ENCODE data around the gene ZPBP.
"Not testable (repeated sequence)": the region's sequence is repeated elsewhere in the genome, so short reads cannot be mapped to it uniquely, and the experiment has no call there.

ZPBP gene

DNA sequence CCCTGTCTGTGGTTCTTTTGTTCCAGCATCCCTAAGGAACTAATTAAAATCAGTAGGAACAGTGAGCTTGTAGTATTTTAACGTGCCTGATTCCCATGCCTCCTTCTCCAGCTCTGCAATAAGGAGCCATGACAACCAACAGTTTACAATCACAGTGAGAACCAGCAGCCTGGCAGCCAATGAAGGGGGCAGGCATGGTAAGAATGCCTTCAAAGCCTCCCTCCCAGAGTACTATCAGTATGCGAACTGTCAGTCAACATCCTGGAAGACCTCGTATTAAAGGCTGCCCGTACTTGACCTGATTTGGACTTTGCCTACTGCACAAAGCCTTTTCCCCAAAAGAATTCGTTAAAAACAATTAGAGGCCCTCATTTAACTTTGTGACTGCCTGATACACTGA lies 7.7 kb downstream of the ZPBP start:
- TF ChIP-seq POLR2A (IDR thresholded peaks at IDR 0.05; ENCODE audit: low read length) (no peak), GATA1 (IDR thresholded peaks at IDR 0.05; ENCODE audit: low read depth, low read length) (no peak)
- no peak for DNase-seq

DNA sequence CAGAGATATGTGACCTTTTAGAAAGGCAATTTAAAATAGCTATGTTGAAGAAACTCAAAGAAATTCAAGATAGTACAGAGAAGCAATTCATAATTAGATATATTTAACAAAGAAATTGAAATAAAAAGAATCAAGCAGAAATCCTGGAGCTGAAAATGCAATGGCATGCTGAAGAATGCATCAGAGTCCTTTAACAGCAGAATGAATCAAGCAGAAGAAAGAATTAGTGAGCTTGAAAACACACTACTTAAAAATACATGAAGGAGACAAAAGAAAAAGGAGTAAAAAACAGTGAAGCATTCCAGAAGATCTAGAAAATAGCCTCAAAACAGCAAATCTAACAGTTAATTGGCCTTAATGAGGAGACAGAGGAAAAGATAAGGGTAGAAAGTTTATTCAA lies 20.0 kb downstream of the ZPBP start:
- TF ChIP-seq POLR2A (IDR thresholded peaks at IDR 0.05; ENCODE audit: low read length) (no peak), GATA1 (IDR thresholded peaks at IDR 0.05; ENCODE audit: low read depth, low read length) (no peak)
- no peak for DNase-seq

DNA sequence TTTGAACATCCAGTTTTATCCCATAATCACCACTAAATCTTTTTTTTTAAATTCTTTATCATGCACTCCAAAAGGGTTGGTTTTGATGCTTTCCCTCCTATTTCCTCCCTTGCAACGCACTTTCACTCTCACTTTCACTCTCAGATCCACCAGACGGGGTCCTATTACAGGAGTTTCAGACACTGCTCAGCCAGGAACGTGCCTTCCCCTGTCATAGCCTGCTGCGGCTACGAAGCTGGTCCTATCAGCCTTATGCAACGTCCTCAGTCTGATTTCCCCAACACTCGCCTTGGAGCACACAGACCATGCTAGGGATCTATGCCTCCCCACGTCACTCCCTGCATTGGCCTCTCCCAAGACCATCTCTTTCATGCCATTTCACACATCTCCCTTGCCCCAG lies 23.4 kb downstream of the ZPBP start:
- TF ChIP-seq POLR2A (IDR thresholded peaks at IDR 0.05; ENCODE audit: low read length) (no peak), GATA1 (IDR thresholded peaks at IDR 0.05; ENCODE audit: low read depth, low read length) (no peak)
- DNase-seq: no peak

DNA sequence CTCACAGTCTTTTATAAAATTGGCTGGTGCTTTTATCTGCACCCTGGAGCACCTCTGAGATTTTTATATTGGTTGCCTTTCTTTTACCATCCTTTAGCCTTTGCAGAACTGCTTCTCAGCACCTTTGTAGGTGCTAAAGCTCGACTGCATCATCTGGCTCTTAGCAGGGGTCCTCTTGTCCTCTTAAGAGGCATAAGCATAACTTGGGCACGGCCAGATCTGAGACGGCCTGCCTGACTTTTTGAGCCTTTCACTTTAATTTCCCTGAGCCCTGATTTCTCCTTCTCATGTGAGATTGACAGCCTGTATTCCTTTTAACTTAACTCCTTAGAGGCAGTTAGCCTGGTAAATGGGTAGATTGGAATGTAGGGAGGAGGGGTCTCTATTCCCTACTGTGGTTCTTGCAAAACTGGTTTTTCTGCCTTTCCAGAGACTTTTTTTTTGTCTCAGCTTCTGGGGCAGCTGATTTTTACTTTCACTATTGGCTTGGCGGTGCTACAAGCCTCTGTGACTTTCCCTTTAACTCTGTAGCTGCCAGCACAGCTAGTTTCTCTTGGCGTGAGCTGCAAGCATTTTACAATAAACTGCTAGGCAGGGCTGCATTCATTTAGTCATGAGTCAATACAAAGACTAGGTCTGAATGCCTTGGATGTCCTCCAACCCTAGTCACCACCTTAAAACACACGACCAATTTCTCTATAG lies 24.0 kb downstream of the ZPBP start:
- TF ChIP-seq POLR2A (IDR thresholded peaks at IDR 0.05; ENCODE audit: low read length) (no peak), GATA1 (IDR thresholded peaks at IDR 0.05; ENCODE audit: low read depth, low read length) (no peak)
- no peak for DNase-seq

DNA sequence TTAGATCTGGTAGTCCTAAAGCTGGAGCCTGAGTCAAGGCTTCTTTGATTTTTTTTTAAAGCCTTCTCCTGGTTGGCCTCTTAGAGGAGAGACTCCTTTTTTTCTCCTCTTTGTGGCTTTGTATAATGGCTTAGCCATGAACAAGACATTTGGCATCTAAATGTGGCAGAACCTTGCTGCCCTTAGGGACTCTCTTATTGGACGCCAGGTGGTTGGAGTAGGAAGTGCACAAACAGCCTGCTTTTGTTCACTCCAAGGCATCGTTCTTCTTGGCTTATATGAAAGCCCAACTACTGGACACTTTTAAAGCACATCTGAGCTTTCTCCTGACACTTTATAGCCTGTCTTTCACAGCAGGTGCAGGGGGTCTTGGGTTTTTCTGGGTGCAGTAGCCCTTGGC lies 25.0 kb downstream of the ZPBP start:
- no peak for DNase-seq
- TF ChIP-seq GATA1 (IDR thresholded peaks at IDR 0.05; ENCODE audit: low read depth, low read length) (no peak), POLR2A (IDR thresholded peaks at IDR 0.05; ENCODE audit: low read length) (no peak)

DNA sequence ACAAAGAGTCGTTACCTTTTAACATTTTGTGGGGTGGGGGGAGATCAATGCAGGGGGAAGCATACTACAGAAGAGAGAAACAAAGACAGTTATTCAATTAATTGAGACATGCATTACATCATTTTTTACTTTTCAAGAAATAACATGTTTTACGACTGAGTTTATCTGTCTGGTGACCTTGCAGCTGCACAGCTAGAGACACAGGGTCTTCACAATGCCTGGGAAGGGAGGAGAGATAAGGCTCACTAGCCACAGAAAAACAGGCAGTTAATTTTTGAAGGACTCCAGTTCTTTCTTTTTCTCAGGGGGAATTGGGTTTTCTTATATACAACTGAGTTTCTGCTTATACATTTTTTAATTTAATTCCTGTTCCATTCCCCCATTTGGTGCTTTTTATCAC lies 30.1 kb downstream of the ZPBP start:
- TF ChIP-seq POLR2A (IDR thresholded peaks at IDR 0.05; ENCODE audit: low read length): no peak
- no peak for TF ChIP-seq GATA1 (IDR thresholded peaks at IDR 0.05; ENCODE audit: low read depth, low read length)
- no peak for DNase-seq

DNA sequence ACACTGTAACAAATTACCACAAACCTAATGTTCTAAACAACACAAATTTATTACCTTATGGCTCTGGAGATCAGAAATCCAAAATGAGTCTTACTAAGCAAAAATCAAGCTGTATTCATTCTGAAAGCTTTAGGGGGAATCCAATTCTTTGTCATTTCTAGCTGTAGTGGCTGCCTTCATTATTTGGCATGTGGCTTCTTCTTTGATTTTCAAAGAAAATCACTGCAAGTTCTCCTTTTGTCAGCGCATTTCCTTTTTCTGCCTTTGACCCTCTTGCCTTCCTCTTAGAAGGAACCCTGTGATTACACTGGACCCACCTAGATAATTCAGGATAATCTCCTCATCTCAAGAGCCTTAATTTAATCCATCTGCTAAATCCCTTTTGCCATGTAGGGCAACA lies 36.9 kb downstream of the ZPBP start:
- no peak for TF ChIP-seq GATA1 (IDR thresholded peaks at IDR 0.05; ENCODE audit: low read depth, low read length)
- TF ChIP-seq POLR2A (IDR thresholded peaks at IDR 0.05; ENCODE audit: low read length): no peak
- DNase-seq: no peak

DNA sequence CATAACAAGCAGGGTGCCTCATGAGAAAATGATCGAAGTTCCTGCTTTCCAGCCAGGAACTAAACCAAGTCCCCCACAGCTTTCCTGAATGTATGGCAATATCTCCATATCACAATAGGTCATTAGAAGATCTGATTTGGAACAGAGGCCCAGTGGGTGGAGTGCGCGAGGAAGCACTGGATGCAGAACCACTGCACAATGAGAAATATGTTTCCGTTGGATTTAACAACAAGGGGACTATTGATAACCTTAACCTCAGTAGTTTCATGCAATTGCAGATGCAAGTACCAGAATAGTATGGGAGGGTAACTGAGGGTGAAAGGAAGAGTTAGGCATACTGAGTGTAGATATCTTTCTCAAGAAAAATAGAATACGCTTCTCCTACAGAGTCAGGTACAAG lies 45.3 kb downstream of the ZPBP start:
- TF ChIP-seq POLR2A (IDR thresholded peaks at IDR 0.05; ENCODE audit: low read length) (no peak), GATA1 (IDR thresholded peaks at IDR 0.05; ENCODE audit: low read depth, low read length) (no peak)
- no peak for DNase-seq

DNA sequence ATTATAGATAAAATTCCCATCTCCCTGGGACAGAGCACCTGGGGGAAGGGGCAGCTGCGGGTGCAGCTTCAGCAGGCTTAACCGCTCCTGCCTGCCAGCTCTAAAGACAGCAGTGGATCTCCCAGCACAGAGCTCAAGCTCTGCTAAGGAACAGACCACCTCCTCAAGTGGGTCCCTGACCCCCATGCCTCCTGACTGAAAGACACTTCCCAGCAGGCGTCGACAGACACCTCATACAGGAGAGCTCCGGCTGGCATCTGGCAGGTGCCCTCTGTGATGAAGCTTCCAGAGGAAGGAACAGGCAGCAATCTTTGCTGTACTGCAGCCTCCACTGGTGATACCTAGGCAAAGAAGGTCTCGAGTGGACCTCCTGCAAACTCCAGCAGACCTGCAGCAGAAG lies 51.9 kb downstream of the ZPBP start:
- DNase-seq: not testable (repeated sequence)

DNA sequence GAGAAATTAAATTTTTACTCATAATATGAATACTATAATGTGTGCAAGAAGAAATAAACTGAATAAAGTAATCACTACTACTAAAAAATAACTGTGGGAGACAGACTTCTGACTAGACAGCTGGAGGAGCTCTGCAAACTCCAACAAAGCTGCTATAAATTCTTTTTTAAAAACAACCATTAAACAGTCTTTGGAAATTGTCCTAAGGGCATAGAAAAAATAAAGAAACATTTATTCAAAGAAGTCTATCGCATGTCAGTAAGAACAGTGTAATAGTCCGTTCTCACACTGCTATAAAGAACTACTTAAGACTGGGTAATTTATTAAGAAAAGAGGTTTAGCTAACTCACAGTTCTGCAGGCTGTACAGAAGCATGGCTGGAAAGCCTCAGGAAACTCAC lies 56.0 kb downstream of the ZPBP start:
- DNase-seq: no peak
- TF ChIP-seq POLR2A (IDR thresholded peaks at IDR 0.05; ENCODE audit: low read length) (no peak), GATA1 (IDR thresholded peaks at IDR 0.05; ENCODE audit: low read depth, low read length) (no peak)

DNA sequence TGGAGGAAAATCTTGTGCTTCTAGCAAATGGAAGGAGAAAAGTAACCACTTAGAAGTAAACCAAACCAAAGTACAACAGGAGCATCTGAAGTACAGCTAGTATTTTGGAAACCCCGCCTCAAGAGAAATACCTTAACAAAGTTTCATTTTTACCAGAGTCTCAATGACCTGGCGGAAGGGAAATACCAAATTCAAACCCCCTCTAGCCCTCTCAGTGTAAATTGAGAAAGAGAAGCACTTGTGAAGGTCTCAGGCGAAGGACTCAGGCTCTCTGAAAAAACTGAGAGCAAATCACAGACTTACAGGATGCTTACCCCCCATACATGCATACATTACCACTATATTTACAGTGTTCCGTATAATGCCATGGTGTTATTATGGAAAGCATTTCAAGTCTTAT lies 70.1 kb downstream of the ZPBP start:
- TF ChIP-seq POLR2A (IDR thresholded peaks at IDR 0.05; ENCODE audit: low read length): no peak
- TF ChIP-seq GATA1 (IDR thresholded peaks at IDR 0.05; ENCODE audit: low read depth, low read length): no peak
- no peak for DNase-seq

DNA sequence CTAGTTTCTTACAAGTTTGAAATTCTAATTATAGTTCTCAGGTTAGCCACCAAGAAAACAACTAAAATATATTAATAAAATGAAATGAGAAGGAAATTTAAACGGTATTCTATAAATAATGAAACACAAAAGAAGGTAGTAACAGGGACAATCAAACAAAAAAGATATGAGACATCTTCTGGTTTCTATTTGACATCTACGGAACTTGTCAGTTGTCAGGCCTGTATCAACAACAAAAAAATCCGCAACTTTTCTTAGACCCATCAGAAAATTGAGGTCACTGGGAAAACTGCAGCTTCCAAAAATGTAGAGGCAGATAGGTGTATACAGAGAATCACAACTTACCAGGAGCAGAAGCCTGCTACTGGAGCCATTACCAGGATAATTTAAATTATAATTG lies 70.6 kb downstream of the ZPBP start:
- DNase-seq: no peak
- no peak for TF ChIP-seq POLR2A (IDR thresholded peaks at IDR 0.05; ENCODE audit: low read length)
- TF ChIP-seq GATA1 (IDR thresholded peaks at IDR 0.05; ENCODE audit: low read depth, low read length): no peak

DNA sequence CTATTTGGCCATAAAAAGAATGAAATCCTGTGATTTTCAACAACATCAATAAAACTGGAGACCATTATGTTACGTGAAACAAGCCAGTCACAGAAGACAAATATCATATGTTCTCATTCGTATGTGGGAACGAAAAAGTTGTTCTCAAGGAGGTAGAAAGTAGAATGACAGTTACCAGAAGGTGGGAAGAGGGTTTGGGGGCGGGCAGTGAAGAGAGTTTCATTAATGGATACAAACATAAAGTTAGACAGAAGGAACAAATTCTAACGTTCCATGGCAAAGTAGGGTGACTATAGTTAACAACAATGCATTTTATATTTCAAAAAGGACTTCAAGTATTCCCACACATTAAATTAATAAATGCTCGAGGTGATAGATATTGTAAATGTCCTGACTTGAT lies 97.4 kb downstream of the ZPBP start:
- no peak for DNase-seq
- TF ChIP-seq GATA1 (IDR thresholded peaks at IDR 0.05; ENCODE audit: low read depth, low read length) (no peak), POLR2A (IDR thresholded peaks at IDR 0.05; ENCODE audit: low read length) (no peak)

DNA sequence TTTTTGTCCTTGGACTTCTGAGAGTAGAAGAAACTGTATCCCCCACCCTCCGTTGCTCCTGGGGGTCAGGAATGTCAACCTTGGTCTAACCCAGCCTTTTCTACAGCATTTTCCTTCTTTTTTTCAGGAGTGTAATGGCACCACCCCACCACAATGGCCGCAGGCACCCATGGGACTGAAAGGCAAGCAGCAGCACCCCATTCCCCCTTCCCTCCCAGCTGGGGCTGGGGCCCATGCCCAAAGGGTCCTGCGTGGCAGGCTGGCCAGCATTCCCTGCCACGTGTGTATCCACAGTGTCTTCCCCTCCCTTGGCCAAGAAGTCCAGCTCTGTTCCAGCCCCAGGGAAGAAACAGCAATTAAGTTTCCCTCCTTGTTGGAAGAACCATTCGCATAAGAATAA lies 106.9 kb downstream of the ZPBP start:
- DNase-seq: no peak
- no peak for TF ChIP-seq GATA1 (IDR thresholded peaks at IDR 0.05; ENCODE audit: low read depth, low read length)

DNA sequence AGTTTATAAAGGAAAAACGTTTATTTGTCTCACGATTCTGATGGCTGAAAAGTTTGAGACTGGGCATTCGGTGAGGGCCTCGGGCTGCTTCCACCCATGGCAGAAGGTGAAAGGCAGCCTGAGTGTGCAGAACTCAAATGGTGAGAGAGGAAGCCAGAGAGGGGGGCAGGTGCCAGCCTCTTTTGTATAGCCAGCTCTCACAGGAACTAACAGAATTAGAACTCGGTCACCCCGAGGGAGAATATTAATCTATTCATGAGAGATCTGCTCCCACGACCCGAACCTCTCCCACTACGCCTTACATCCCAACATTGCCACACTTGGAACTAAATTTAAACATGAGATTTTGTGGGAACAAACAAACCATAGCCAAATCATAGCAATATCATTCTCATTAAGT lies 112.6 kb downstream of the ZPBP start:
- no peak for DNase-seq
- no peak for TF ChIP-seq POLR2A (IDR thresholded peaks at IDR 0.05; ENCODE audit: low read length)
- no peak for TF ChIP-seq GATA1 (IDR thresholded peaks at IDR 0.05; ENCODE audit: low read depth, low read length)

DNA sequence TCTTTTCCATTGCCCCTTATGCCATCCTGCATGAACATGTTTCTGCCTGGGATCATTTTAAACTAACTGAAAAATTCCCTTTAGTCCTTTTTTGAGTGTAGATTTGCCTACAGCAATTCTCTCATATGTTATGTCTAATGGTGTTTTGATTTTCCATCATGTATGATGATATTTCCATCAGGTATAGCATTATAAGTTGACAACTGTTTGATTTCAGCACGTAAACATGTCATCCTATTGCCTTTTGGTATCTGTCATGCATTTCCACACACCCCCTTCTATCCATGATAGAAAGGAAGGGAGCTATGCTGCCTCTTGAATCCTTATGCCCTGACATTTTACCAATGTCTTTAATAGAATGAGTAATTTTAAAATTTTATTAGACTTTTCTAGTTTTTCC lies 116.8 kb downstream of the ZPBP start:
- no peak for DNase-seq
- TF ChIP-seq POLR2A (IDR thresholded peaks at IDR 0.05; ENCODE audit: low read length) (no peak), GATA1 (IDR thresholded peaks at IDR 0.05; ENCODE audit: low read depth, low read length) (no peak)

Data from erythroblast (primary cell).